Measurements from ENCODE around the gene BRD9. TPM values are rescaled to one million over a fixed set of nuclear protein-coding genes. Genes with fewer than 3 reads are reported as not detected.

BRD9 gene
- total RNA-seq, 1 donor from 2014 or later = 37.7 TPM

DNA sequence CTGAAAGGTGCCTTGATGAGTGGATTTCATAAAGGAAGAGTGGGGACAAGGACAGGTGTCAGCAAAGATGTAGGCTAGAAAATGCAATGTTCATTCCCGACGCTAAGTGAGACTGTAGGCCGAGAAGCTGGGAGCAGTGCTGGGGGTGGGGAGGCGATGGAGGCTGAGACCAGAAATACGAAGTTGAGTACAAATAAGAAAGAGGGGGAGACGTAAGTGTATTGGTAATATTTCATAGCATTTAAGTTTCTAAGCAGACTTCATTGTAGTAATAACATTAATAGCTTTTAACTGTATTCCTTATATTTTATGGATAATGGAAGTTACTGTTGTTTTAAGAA is 11.1 kb upstream of the BRD9 start:
- TF ChIP-seq, protein P1, sequence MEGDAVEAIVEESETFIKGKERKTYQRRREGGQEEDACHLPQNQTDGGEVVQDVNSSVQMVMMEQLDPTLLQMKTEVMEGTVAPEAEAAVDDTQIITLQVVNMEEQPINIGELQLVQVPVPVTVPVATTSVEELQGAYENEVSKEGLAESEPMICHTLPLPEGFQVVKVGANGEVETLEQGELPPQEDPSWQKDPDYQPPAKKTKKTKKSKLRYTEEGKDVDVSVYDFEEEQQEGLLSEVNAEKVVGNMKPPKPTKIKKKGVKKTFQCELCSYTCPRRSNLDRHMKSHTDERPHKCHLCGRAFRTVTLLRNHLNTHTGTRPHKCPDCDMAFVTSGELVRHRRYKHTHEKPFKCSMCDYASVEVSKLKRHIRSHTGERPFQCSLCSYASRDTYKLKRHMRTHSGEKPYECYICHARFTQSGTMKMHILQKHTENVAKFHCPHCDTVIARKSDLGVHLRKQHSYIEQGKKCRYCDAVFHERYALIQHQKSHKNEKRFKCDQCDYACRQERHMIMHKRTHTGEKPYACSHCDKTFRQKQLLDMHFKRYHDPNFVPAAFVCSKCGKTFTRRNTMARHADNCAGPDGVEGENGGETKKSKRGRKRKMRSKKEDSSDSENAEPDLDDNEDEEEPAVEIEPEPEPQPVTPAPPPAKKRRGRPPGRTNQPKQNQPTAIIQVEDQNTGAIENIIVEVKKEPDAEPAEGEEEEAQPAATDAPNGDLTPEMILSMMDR (IDR thresholded peaks at IDR 0.05) = no peak
- no peak overlapping the region for H3K27ac ChIP-seq
- H3K9me3 ChIP-seq = no peaks in the 10 kb centered on the region
- no peaks in the 10 kb centered on the region for H3K36me3 ChIP-seq
- no peak for ATAC-seq
- H3K4me1 ChIP-seq = peaks cover 7% of the 10 kb centered on the region
- no peak for DNase-seq
- intact Hi-C loops (cut with DNase I) = no loop called here
- no peaks in the 10 kb centered on the region for H3K27me3 ChIP-seq (ENCODE audit: low read depth)
- no peak overlapping the region for H3K4me3 ChIP-seq

DNA sequence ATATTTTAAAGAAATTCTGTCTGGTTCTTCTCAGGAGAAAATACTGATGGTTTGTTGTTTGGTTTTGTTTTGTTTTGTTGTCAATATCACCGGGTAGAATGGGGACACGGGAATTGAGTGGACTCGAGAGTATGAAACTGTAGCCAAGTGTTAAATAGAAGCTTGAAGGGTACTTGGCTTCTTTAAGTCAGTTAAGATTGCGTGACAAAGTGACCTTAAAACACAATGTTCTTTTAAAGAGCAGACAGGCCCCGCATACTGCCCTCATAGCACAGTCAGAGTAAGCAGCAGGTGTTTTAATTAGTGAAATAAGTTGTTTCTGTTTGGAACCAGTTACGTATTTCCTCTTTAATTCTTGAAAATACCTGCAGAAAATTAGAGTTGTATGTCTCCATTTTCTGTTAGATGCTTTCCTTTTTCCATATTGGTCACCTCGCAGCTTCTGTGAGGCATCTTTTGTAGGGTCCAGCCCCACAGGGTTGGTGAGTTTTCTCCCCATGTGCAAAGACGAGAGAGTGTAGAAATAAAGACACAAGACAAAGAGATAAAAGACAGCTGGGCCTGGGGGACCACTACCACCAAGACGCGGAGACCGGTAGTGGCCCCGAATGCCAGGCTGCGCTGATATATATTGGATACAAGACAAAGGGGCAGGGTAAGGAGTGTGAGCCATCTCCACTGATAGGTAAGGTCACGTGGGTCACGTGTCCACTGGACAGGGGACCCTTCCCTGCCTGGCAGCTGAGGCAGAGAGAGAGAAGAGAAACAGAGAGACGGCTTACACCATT is 9.7 kb upstream of the BRD9 start:
- peak; percentile 17 for DNase-seq
- Histone ChIP-seq H3K4me1 (peaks cover 7% of the 10 kb centered on the region), H3K9me3 (no peaks in the 10 kb centered on the region), H3K36me3 (no peaks in the 10 kb centered on the region), H3K27me3 (ENCODE audit: low read depth) (no peaks in the 10 kb centered on the region), H3K27ac (peak overlapping the region; percentile 56), H3K4me3 (no peak overlapping the region)
- TF ChIP-seq, protein P1 (IDR thresholded peaks at IDR 0.05) = no peak
- peak; percentile 89 to 97 for ATAC-seq
- intact Hi-C loops (cut with DNase I) = no loop called here

DNA sequence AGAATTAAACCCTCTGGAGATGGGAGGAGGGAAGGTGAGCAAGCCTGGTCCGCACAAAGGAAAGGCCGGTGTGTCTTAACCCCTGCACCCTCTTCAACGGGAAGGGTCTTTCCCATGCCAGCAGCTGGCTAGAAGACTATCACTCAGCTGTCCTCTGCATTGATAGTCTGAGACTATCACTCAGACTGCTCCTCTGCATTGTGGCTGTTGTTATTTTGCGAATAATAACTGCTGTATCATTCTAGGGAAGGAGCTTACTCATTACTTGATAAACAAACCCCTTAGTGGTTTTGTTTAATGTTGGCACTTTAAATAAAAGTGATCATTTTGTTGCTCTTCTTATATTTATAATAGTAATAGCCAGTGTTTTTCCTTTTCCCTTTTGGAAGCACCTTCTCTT is 8.2 kb upstream of the BRD9 start:
- intact Hi-C loops (cut with DNase I) = no loop called here
- peaks cover 7% of the 10 kb centered on the region for H3K4me1 ChIP-seq
- no peaks in the 10 kb centered on the region for H3K9me3 ChIP-seq
- H3K27me3 ChIP-seq (ENCODE audit: low read depth) = no peaks in the 10 kb centered on the region
- DNase-seq = no peak
- H3K36me3 ChIP-seq = no peaks in the 10 kb centered on the region
- TF ChIP-seq, protein P1 (IDR thresholded peaks at IDR 0.05) = no peak
- no peak overlapping the region for H3K27ac ChIP-seq
- no peak overlapping the region for H3K4me3 ChIP-seq
- no peak for ATAC-seq

DNA sequence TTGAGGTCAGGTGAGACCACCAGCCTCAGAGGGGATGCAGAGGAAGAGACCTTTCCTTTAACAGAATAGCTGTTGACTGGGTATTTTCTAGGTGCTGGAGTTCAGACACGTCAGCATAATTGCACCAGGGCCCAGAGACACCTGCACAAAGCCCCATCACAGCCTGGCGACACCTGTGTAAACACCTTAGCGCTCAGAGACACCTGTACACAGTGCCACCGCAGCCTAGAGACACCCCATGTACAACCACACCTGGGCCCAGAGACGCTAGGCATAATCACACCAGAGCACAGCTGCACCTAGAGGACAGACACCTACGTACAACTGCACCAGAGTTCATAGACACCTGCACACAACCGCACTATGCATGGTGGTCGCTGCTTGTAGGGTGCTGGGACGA is 1.1 kb upstream of the BRD9 start:
- TF ChIP-seq, protein P1 (IDR thresholded peaks at IDR 0.05) = no peak
- H3K9me3 ChIP-seq = no peaks in the 10 kb centered on the region
- H3K4me1 ChIP-seq = peaks cover 24% of the 10 kb centered on the region
- no peak for ATAC-seq
- no peak for DNase-seq
- intact Hi-C loops (cut with DNase I) = no loop called here
- no peaks in the 10 kb centered on the region for H3K27me3 ChIP-seq (ENCODE audit: low read depth)
- peaks cover 27% of the 10 kb centered on the region for H3K36me3 ChIP-seq
- H3K27ac ChIP-seq = no peak overlapping the region
- H3K4me3 ChIP-seq = no peak overlapping the region

DNA sequence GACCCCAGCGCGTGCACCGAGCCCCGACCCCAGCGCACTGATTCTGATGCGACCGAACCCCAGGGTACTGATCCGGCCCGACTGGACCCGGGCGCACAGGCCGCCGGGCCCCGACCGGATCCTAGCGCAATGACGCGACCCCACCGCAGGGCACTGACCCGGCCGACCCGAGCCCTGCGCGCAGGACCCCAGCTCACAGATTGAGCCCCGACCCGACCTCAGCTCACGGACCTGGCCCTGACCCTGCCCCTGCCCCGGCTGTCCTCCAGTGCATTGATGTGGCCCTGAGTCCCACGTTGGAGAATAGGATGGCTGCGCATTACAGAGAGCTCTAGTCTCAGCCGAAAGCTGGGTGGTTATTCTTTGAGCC is 521 bp upstream of the BRD9 start:
- intact Hi-C loops (cut with DNase I) = no loop called here
- ATAC-seq = peak in 1 of 2 donors; percentile 5

More for the DNA sequence above, 521 bp upstream of the BRD9 start:
- TF ChIP-seq, protein P1 (IDR thresholded peaks at IDR 0.05) = no peak
- DNase-seq = no peak
- peak overlapping the region; percentile 85 for H3K4me3 ChIP-seq
- no peaks in the 10 kb centered on the region for H3K27me3 ChIP-seq (ENCODE audit: low read depth)
- no peak overlapping the region for H3K27ac ChIP-seq
- peaks cover 24% of the 10 kb centered on the region for H3K4me1 ChIP-seq
- H3K9me3 ChIP-seq = no peaks in the 10 kb centered on the region
- peaks cover 33% of the 10 kb centered on the region for H3K36me3 ChIP-seq

All from lower lobe of right lung (tissue), 2 donors.